GM18498 (cell line): ENCODE data around the gene PTGES2.

Experiments
- ATAC-seq: cut with Tn5 transposase; IDR thresholded peaks from one replicate; pipeline ENCODE4 v1.9.1; 2021; ENCODE audit warnings: mild to moderate bottlenecking, moderate library complexity; ENCODE audit not compliant: unreplicated experiment

PTGES2 gene

GRCh38 chr9:128106181-128106939 lies 21.2 kb downstream of the PTGES2 start:
- ATAC-seq = no peak

- ATAC-seq = no peak
These were observed 21.9 kb downstream of the PTGES2 start for GRCh38 chr9:128105538-128106175.

GRCh38 chr9:128104171-128104618 lies 23.3 kb downstream of the PTGES2 start:
- ATAC-seq = no peak

- ATAC-seq = no peak
These were observed 24.0 kb downstream of the PTGES2 start for GRCh38 chr9:128103589-128103962.

- no peak for ATAC-seq
These were observed 24.5 kb downstream of the PTGES2 start for GRCh38 chr9:128102861-128103588.

GRCh38 chr9:128102196-128102595 lies 25.3 kb downstream of the PTGES2 start:
- no peak for ATAC-seq

- ATAC-seq = no peak
These were observed 25.8 kb downstream of the PTGES2 start for GRCh38 chr9:128101690-128102089.

GRCh38 chr9:128101231-128101661 lies 26.3 kb downstream of the PTGES2 start:
- ATAC-seq = no peak

GRCh38 chr9:128100581-128100980 lies 26.9 kb downstream of the PTGES2 start:
- no peak for ATAC-seq

- ATAC-seq = no peak
These were observed 27.5 kb downstream of the PTGES2 start for GRCh38 chr9:128099932-128100491.

- no peak for ATAC-seq
These were observed 28.1 kb downstream of the PTGES2 start for GRCh38 chr9:128099231-128099931.

GRCh38 chr9:128098297-128099230 lies 29.0 kb downstream of the PTGES2 start:
- no peak for ATAC-seq

GRCh38 chr9:128097543-128098296 lies 29.8 kb downstream of the PTGES2 start:
- no peak for ATAC-seq

- ATAC-seq = no peak
These were observed 30.7 kb downstream of the PTGES2 start for GRCh38 chr9:128096616-128097536.

- no peak for ATAC-seq
These were observed 32.5 kb downstream of the PTGES2 start for GRCh38 chr9:128094950-128095544.

- peak; percentile 96 for ATAC-seq
These were observed 33.2 kb downstream of the PTGES2 start for GRCh38 chr9:128094166-128094949.

GRCh38 chr9:128093011-128093410 lies 34.5 kb downstream of the PTGES2 start:
- no peak for ATAC-seq
